OCI-LY3 (cell line): ENCODE measurements around the gene SH3BP5L.

Source experiments
- H2AFZ ChIP-seq: fragments of 200-600, 300-600 bp; shearing (Covaris generic); 2 replicates; pipeline ENCODE4 v1.6.0; 2014; ENCODE audit warnings: antibody characterized with exemption, low read depth, low read length
- H3K27ac ChIP-seq: fragments of 200-600, 300-600 bp; sonication (generic); 2 replicates; pipeline ENCODE4 v1.5.1; 2014; ENCODE audit warnings: mild to moderate bottlenecking, low read length, moderate library complexity, mixed read lengths
- H3K27me3 ChIP-seq: fragments of 200-600, 300-600 bp; sonication (generic); 2 replicates; pipeline ENCODE4 v1.6.1; 2014; ENCODE audit warnings: low read depth, low read length, mixed read lengths
- H3K36me3 ChIP-seq: fragments of 200-600, 300-600 bp; sonication (generic); replicated peaks from 2 replicates; pipeline ENCODE3; 2014; ENCODE audit warnings: low read depth, low read length, mixed read lengths
- H3K4me1 ChIP-seq: fragments of 300-600, 200-600 bp; sonication (generic); 2 replicates; pipeline ENCODE4 v1.6.1; 2014; ENCODE audit warnings: low read length, mixed read lengths
- H3K4me2 ChIP-seq: fragments of 200-600, 300-600 bp; sonication (generic); 2 replicates; pipeline ENCODE4 v1.6.1; 2014; ENCODE audit warnings: low read length, mixed read lengths
- H3K4me3 ChIP-seq: fragments of 300-600, 200-600 bp; sonication (generic); 2 replicates; pipeline ENCODE4 v1.5.1; 2014; ENCODE audit warnings: antibody characterized with exemption, mild to moderate bottlenecking, low read length, moderate library complexity
- H3K79me2 ChIP-seq: fragments of 300-600, 200-600 bp; shearing (Covaris generic); 2 replicates; pipeline ENCODE4 v1.6.1; 2014; ENCODE audit warnings: mild to moderate bottlenecking, low read length, mixed read lengths
- H3K9ac ChIP-seq: fragments of 300-600, 200-600 bp; shearing (Covaris generic); 2 replicates; pipeline ENCODE4 v1.6.0; 2014; ENCODE audit warnings: mild to moderate bottlenecking, low read length, moderate library complexity
- H3K9me3 ChIP-seq: fragments of 200-600, 300-600 bp; shearing (Covaris generic); 2 replicates; pipeline ENCODE4 v1.6.1; 2014; ENCODE audit warnings: low read length, mixed read lengths; ENCODE audit not compliant: insufficient read depth
- H4K20me1 ChIP-seq: fragments of 200-600, 300-600 bp; sonication (generic); 2 replicates; pipeline ENCODE4 v1.6.1; 2016; ENCODE audit warnings: low read length, mixed read lengths; ENCODE audit not compliant: insufficient read depth
- EZH2phosphoT487 ChIP-seq: fragments of 200-600 bp; shearing (Covaris generic); IDR thresholded peaks from 2 replicates; pipeline ENCODE4 v1.6.1; 2018; ENCODE audit warnings: antibody characterized with exemption, mixed run types, low read depth
- TF ChIP-seq, protein P1 (sequence below): fragments of 200-600, 300-600 bp; sonication (generic); IDR thresholded peaks from 2 replicates; pipeline ENCODE4 v1.5.1; 2014; ENCODE audit warnings: antibody characterized with exemption, low read length, low read depth

Gene SH3BP5L

DNA sequence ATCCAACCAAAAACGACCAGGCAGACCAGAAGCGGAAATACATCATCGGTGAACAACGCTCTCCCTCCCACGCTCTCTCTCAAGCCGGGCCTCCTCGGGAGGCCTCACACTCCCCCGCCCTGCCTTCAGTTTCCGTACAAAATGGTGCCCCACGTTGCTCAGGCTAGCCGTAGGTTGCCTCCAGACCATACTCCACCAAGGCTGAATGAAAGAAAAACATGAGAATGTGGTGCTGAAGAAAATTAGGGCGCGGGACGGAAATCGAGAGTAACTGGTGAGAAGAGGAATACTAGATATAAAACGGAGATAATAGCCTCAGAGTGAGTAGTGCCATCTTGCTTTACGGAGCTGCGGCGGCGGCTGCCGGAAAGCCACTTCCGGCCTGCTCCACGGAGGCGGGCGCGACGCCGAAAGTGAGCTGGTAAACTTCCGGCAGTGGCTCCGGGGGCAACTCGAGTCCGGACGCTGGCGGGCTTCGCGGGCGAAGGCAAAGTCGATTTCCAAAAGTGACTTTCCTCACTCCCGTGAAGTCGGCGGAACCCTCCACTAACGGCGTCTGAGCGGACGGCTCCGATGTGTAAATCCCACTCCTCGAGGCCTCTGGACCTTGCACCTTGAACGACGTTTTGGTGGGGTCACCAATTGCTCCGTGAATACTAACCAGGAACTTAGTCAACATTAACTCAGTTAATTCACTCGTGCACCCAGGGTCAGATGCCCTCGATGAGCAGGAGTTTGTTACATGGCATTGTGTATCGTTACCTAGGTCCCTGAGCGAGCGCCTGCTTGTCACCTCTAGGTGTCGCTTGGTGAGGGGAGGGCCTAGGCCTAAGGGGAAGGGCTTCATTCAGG lies at the start of gene SH3BP5L:
Gene SH3BP5L, minus strand, starts transcription at position 7 of the 852 bp plus-strand sequence. CDS start 980 bp downstream, outside the sequence.
- peak within 1 kb of the TSS; percentile 86 for H3K4me3 ChIP-seq
- H3K36me3 ChIP-seq = peaks cover 29% of the 10 kb centered on the region
- H3K79me2 ChIP-seq = peaks cover 33% of the 10 kb centered on the region
- peak within 1 kb of the TSS; percentile 83 for H3K27ac ChIP-seq
- peak within 1 kb of the TSS; percentile 95 for H3K4me2 ChIP-seq
- TF ChIP-seq, protein P1, sequence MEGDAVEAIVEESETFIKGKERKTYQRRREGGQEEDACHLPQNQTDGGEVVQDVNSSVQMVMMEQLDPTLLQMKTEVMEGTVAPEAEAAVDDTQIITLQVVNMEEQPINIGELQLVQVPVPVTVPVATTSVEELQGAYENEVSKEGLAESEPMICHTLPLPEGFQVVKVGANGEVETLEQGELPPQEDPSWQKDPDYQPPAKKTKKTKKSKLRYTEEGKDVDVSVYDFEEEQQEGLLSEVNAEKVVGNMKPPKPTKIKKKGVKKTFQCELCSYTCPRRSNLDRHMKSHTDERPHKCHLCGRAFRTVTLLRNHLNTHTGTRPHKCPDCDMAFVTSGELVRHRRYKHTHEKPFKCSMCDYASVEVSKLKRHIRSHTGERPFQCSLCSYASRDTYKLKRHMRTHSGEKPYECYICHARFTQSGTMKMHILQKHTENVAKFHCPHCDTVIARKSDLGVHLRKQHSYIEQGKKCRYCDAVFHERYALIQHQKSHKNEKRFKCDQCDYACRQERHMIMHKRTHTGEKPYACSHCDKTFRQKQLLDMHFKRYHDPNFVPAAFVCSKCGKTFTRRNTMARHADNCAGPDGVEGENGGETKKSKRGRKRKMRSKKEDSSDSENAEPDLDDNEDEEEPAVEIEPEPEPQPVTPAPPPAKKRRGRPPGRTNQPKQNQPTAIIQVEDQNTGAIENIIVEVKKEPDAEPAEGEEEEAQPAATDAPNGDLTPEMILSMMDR = peak; percentile 96
- TF ChIP-seq EZH2phosphoT487 = no peak
- H3K9ac ChIP-seq = peak within 1 kb of the TSS; percentile 91
- no peaks in the 10 kb centered on the region for H3K27me3 ChIP-seq
- H3K4me1 ChIP-seq = peaks cover 17% of the 10 kb centered on the region
- peaks cover 10% of the 10 kb centered on the region for H4K20me1 ChIP-seq
- H2AFZ ChIP-seq = peak within 1 kb of the TSS; percentile 98
- H3K9me3 ChIP-seq = no peaks in the 10 kb centered on the region

DNA sequence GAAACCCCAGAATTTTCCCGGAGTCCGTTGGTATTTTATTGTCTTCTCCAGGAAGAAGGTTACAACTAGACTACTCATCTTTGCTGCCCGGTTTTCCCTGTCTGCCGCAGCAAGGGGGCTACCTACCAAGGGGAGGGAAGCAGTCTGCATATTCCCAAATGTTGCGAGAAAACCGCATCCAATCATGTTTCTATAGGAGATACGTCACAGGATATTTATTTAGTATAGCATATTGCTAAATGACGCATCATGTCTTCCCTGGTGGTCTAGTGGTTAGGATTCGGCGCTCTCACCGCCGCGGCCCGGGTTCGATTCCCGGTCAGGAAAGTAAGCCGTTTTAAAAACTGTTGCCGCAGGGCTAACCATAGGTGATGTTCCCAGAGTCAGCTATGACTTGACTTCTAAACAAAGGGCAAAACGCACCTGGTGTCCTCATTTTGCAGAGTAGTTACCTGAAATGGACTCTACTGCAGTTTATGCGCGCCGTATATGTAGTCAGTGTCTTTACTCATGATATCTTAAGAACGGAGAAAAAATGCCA lies 48.3 kb upstream of the SH3BP5L start:
- Histone ChIP-seq H3K9me3 (no peaks in the 10 kb centered on the region), H3K79me2 (no peaks in the 10 kb centered on the region), H2AFZ (no peak overlapping the region), H3K9ac (peak overlapping the region; percentile 51), H4K20me1 (no peaks in the 10 kb centered on the region), H3K4me2 (peak overlapping the region; percentile 87), H3K4me3 (peak overlapping the region; percentile 86), H3K27me3 (peaks cover 3% of the 10 kb centered on the region; the same call in 1 of the 2 replicates), H3K27ac (peak overlapping the region; percentile 68), H3K4me1 (peaks cover 11% of the 10 kb centered on the region), H3K36me3 (no peaks in the 10 kb centered on the region)
- TF ChIP-seq, protein P1 = no peak
- TF ChIP-seq EZH2phosphoT487 = no peak

DNA sequence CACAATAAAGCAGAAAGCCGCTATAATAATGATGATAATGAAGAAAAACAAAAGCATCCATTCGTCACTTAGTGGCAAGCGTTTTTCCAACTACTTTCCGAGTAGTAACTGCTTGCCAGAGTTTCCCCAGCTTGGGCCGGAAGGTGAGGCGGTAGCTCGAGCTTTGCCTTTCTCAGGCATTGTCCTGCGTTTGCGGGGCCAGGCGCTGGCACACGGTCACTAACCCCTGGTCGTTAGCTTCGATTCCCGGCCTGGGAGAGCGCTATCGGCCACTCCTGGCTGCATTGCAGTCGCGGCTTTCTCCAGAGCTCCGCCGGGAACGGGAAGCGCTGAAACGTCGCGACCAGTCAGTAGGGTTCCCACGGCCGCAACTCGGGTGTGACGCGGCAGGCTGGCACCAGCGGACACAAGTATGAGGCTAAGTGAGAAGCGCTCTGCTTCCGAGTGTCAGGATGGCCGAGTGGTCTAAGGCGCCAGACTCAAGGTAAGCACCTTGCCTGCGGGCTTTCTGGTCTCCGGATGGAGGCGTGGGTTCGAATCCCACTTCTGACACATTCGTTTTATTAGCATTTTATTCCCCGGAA lies 47.8 kb upstream of the SH3BP5L start:
- no peak for TF ChIP-seq EZH2phosphoT487
- TF ChIP-seq, protein P1 = no peak
- Histone ChIP-seq H3K4me1 (peaks cover 11% of the 10 kb centered on the region), H3K79me2 (no peaks in the 10 kb centered on the region), H4K20me1 (no peaks in the 10 kb centered on the region), H3K27me3 (no peaks in the 10 kb centered on the region), H3K9ac (peak overlapping the region; percentile 69), H3K36me3 (no peaks in the 10 kb centered on the region), H3K4me2 (peak overlapping the region; percentile 75), H3K27ac (peak overlapping the region; percentile 68), H3K4me3 (peak overlapping the region; percentile 86), H3K9me3 (no peaks in the 10 kb centered on the region), H2AFZ (peak overlapping the region; percentile 92)
